ENCODE data around the gene KANSL1L.

KANSL1L gene

GRCh38 chr2:209993968-209994367 is 177.2 kb downstream of the KANSL1L start:
- no peak for DNase-seq (ENCODE audit: low spot score)

- no peak for DNase-seq (ENCODE audit: low spot score)
Observed at GRCh38 chr2:209990838-209991237, 180.4 kb downstream of the KANSL1L start.

- DNase-seq (ENCODE audit: low spot score) = no peak
Observed at GRCh38 chr2:209988010-209988409, 183.2 kb downstream of the KANSL1L start.

GRCh38 chr2:209986415-209986814 is 184.8 kb downstream of the KANSL1L start:
- no peak for DNase-seq (ENCODE audit: low spot score)

GRCh38 chr2:209985874-209986273 is 185.3 kb downstream of the KANSL1L start:
- no peak for DNase-seq (ENCODE audit: low spot score)

- no peak for DNase-seq (ENCODE audit: low spot score)
Observed at GRCh38 chr2:209984291-209984690, 186.9 kb downstream of the KANSL1L start.

- no peak for DNase-seq (ENCODE audit: low spot score)
Observed at GRCh38 chr2:209977386-209978239, 193.6 kb downstream of the KANSL1L start.

- DNase-seq (ENCODE audit: low spot score) = no peak
Observed at GRCh38 chr2:209976698-209977385, 194.4 kb downstream of the KANSL1L start.

GRCh38 chr2:209974576-209974975 is 196.6 kb downstream of the KANSL1L start:
- DNase-seq (ENCODE audit: low spot score) = no peak

GRCh38 chr2:209973328-209973727 is 197.9 kb downstream of the KANSL1L start:
- DNase-seq (ENCODE audit: low spot score) = no peak
